ENCODE results near the gene CPA2.

- TF ChIP-seq, protein P1, sequence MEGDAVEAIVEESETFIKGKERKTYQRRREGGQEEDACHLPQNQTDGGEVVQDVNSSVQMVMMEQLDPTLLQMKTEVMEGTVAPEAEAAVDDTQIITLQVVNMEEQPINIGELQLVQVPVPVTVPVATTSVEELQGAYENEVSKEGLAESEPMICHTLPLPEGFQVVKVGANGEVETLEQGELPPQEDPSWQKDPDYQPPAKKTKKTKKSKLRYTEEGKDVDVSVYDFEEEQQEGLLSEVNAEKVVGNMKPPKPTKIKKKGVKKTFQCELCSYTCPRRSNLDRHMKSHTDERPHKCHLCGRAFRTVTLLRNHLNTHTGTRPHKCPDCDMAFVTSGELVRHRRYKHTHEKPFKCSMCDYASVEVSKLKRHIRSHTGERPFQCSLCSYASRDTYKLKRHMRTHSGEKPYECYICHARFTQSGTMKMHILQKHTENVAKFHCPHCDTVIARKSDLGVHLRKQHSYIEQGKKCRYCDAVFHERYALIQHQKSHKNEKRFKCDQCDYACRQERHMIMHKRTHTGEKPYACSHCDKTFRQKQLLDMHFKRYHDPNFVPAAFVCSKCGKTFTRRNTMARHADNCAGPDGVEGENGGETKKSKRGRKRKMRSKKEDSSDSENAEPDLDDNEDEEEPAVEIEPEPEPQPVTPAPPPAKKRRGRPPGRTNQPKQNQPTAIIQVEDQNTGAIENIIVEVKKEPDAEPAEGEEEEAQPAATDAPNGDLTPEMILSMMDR (optimal IDR thresholded peaks at IDR 0.05 in 1 of 3, IDR thresholded peaks at IDR 0.05 in 1 of 3, conservative IDR thresholded peaks at IDR 0.05 in 1 of 3; ENCODE audit: extremely low read depth in 1 of 3, insufficient read depth in 2 of 3, low read length in 3 of 3), result no peak
- no peak for TF ChIP-seq EZH2 (IDR thresholded peaks at IDR 0.05; ENCODE audit: low read length)
Measured at GRCh38 chr7:130276796-130277762, 10.4 kb downstream of the CPA2 start.

All from keratinocyte (primary cell).